WTC11 (cell line): ENCODE data around the gene ARF5. TPM values are rescaled to one million over a fixed set of nuclear protein-coding genes. Genes with fewer than 3 reads are reported as not detected.
A peak's percentile ranks its signal among the peaks of the same experiment; 100 is the strongest.

Source experiments
- ATAC-seq: fragments of 200-7000 bp; cut with Tn5 transposase; 2 replicates; pipeline ENCODE4 v1.10.0; 2021; ENCODE audit warnings: mild to moderate bottlenecking, moderate library complexity
- CTCF ChIA-PET: fragments of 300-600 bp; sonication (Branson Sonifier 250); formaldehyde crosslinking; loops from one replicate; lab custom pipeline; 2021; ENCODE audit warnings: antibody characterized with exemption; lab: Charles Lee
- POLR2A ChIA-PET: fragments of 350-600 bp; sonication (Branson Sonifier 250); formaldehyde crosslinking; loops from one replicate; lab custom pipeline; 2021; ENCODE audit warnings: antibody characterized with exemption; lab: Charles Lee
- DNase-seq: peaks from one replicate; pipeline ENCODE4 v3.0.0; 2021; ENCODE audit warnings: low spot score
- H3K27ac Mint-ChIP-seq: 2 replicates; pipeline ENCODE4 v1.8.0; 2021; ENCODE audit warnings: mixed read lengths
- H3K27me3 Mint-ChIP-seq: 2 replicates; pipeline ENCODE4 v1.8.0; 2021; ENCODE audit warnings: low read depth, mild to moderate bottlenecking, moderate library complexity, mixed read lengths
- H3K36me3 Mint-ChIP-seq: 2 replicates; pipeline ENCODE4 v1.8.0; 2021; ENCODE audit warnings: mixed read lengths
- H3K4me1 Mint-ChIP-seq: 2 replicates; pipeline ENCODE4 v1.8.0; 2022; ENCODE audit warnings: mixed read lengths
- H3K4me3 Mint-ChIP-seq: 2 replicates; pipeline ENCODE4 v1.8.0; 2021; ENCODE audit warnings: mild to moderate bottlenecking, moderate library complexity, mixed read lengths
- H3K9me3 Mint-ChIP-seq: 2 replicates; pipeline ENCODE4 v1.8.0; 2021; ENCODE audit warnings: mixed read lengths
- CREM ChIP-seq: sonication (generic); formaldehyde crosslinking; IDR thresholded peaks from 2 replicates; pipeline ENCODE4 v1.8.1; 2022; ENCODE audit warnings: mild to moderate bottlenecking, missing genetic modification reagents, moderate library complexity
- CTCF ChIP-seq: fragments of 200-600 bp; IDR thresholded peaks from 2 replicates; pipeline ENCODE4 v1.8.0; 2022; ENCODE audit warnings: antibody characterized with exemption
- FOXP4 ChIP-seq: sonication (generic); formaldehyde crosslinking; IDR thresholded peaks from 2 replicates; pipeline ENCODE4 v1.8.0; 2022; ENCODE audit warnings: mild to moderate bottlenecking, missing genetic modification reagents
- GRHL2 ChIP-seq: fragments of 250-450 bp; sonication (Bioruptor Pico); IDR thresholded peaks from 2 replicates; pipeline ENCODE4 v1.8.0; 2022; ENCODE audit warnings: mild to moderate bottlenecking, moderate library complexity; ENCODE audit not compliant: insufficient replicate concordance, severe bottlenecking
- JUN ChIP-seq: sonication (generic); formaldehyde crosslinking; IDR thresholded peaks from 2 replicates; pipeline ENCODE4 v1.8.0; 2023; ENCODE audit warnings: mild to moderate bottlenecking, missing genetic modification reagents
- KAT7 ChIP-seq: sonication (generic); formaldehyde crosslinking; IDR thresholded peaks from 2 replicates; pipeline ENCODE4 v1.8.1; 2023; ENCODE audit warnings: missing genetic modification reagents, mild to moderate bottlenecking, borderline replicate concordance
- MXD4 ChIP-seq: fragments of 250-450 bp; sonication (Bioruptor Pico); IDR thresholded peaks from 2 replicates; pipeline ENCODE4 v1.8.0; 2021; ENCODE audit warnings: mild to moderate bottlenecking, moderate library complexity, borderline replicate concordance
- NR2C2 ChIP-seq: sonication (generic); formaldehyde crosslinking; IDR thresholded peaks from 2 replicates; pipeline ENCODE4 v1.8.0; 2022; ENCODE audit warnings: mild to moderate bottlenecking, missing genetic modification reagents
- PRDM15 ChIP-seq: sonication (generic); formaldehyde crosslinking; IDR thresholded peaks from 2 replicates; pipeline ENCODE4 v1.8.0; 2022; ENCODE audit warnings: missing genetic modification reagents
- TEAD4 ChIP-seq: sonication (generic); formaldehyde crosslinking; IDR thresholded peaks from 2 replicates; pipeline ENCODE4 v1.8.0; 2022; ENCODE audit warnings: mild to moderate bottlenecking, missing genetic modification reagents
- ZMAT4 ChIP-seq: fragments of 250-450 bp; sonication (Bioruptor Pico); IDR thresholded peaks from 2 replicates; pipeline ENCODE4 v1.9.0; 2021; ENCODE audit warnings: mild to moderate bottlenecking
- ZNF263 ChIP-seq: sonication (generic); formaldehyde crosslinking; IDR thresholded peaks from 2 replicates; pipeline ENCODE4 v1.8.1; 2022; ENCODE audit warnings: low read depth, mild to moderate bottlenecking, moderate library complexity, missing genetic modification reagents
- ZNF425 ChIP-seq: fragments of 250-450 bp; sonication (Bioruptor Pico); conservative IDR thresholded peaks from 2 replicates; pipeline ENCODE4 v1.9.0; 2021; ENCODE audit warnings: mild to moderate bottlenecking
- total RNA-seq: library from RNA; stranded (reverse); gene quantifications from 3 replicates; pipeline ENCODE4 v1.2.3, GENCODE V29; 2021

ARF5 gene
- total RNA-seq, 1 experiment from 2014 or later: 167 TPM

GRCh38 chr7:127588697-127589482 lies 679 bp downstream of the ARF5 start (continued):
- 0 out of 2 replicates have a peak, but pooled peaks have one; percentile 22 for TF ChIP-seq FOXP4 (CRISPR knock-in tag)
- TF ChIP-seq CREM: no peak
- no peak for TF ChIP-seq GRHL2 (CRISPR knock-in tag)
- TF ChIP-seq, all 79 proteins: peak for 7

- Mint-ChIP-seq H3K36me3 (peaks cover 23% of the 10 kb centered on the region), H3K27me3 (peaks cover 27% of the 10 kb centered on the region), H3K4me3 (peak overlapping the region; percentile 39), H3K9me3 (no peaks in the 10 kb centered on the region), H3K4me1 (peaks cover 20% of the 10 kb centered on the region), H3K27ac (no peak overlapping the region)
- ChIA-PET CTCF (interaction anchor here (2.8 kb wide), 1 partner anchor 39 kb away, joined by 43 read pairs; no protein-coding TSS in a partner anchor), POLR2A (interaction anchor here (0.7 kb wide), 1 partner anchor 137 kb away, joined by 4 read pairs; no protein-coding TSS in a partner anchor)
- ATAC-seq (no peak), DNase-seq (no peak)
- TF ChIP-seq ZMAT4: no peak
- no peak for TF ChIP-seq JUN (CRISPR knock-in tag)
- TF ChIP-seq KAT7: no peak
- TF ChIP-seq CTCF: no peak
- TF ChIP-seq ZNF263: no peak
- TF ChIP-seq NR2C2 (CRISPR knock-in tag): no peak
- no peak for TF ChIP-seq PRDM15 (CRISPR knock-in tag)
- TF ChIP-seq ZNF425: no peak
- no peak for TF ChIP-seq MXD4 (CRISPR knock-in tag)
- TF ChIP-seq TEAD4 (CRISPR knock-in tag): no peak
These were observed 1.7 kb downstream of the ARF5 start for GRCh38 chr7:127589896-127590295.
